ENCODE measurements around the gene LIMA1. TPM values are rescaled to one million over a fixed set of nuclear protein-coding genes. Genes with fewer than 3 reads are reported as not detected.
"Not testable (repeated sequence)": the region's sequence is repeated elsewhere in the genome, so short reads cannot be mapped to it uniquely, and the experiment has no call there.

The LIMA1 gene
- total RNA-seq, 1 donor from 2014 or later = 98.2 TPM

DNA sequence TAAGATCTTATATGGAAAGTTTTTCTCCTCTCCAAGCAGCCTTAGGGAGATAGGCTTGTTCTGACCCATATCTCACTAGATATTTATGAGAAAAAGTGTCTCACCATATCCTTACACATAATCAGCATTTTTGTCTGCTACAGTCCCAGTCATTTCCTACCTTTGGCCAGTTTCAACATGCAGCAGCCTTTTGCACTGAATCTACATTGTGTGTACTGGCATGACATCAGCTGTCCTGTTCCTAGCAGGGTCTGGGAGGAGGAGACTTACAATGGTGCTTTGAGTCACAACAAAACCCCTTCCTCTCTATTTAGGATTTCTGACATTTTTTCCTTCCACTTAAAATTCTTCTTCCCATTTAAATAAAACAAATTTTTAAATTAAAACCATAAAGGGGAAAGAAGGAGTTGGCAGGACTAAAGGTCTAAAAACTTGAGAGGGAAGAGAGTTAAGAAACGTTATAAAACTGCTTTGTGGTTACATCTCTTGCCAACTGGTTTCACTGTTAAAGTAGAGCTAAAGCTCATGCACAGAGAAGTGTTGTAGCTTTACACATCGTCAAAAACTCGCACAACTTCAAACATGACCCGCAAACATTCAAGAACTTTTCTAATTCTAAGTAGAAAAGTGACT lies 62.8 kb downstream of the LIMA1 start:
- FAIRE-seq (no peak), DNase-seq (ENCODE audit: low read depth) (peak; percentile 98)
- Histone ChIP-seq H3K36me3 (ENCODE audit: control insufficient read depth, insufficient read depth, low read length) (peaks cover 4% of the 10 kb centered on the region), H3K4me3 (ENCODE audit: low read depth, low read length) (peak overlapping the region; percentile 68), H3K27me3 (ENCODE audit: control insufficient read depth, insufficient read depth, low read length) (no peaks in the 10 kb centered on the region)
- TF ChIP-seq, protein P1, sequence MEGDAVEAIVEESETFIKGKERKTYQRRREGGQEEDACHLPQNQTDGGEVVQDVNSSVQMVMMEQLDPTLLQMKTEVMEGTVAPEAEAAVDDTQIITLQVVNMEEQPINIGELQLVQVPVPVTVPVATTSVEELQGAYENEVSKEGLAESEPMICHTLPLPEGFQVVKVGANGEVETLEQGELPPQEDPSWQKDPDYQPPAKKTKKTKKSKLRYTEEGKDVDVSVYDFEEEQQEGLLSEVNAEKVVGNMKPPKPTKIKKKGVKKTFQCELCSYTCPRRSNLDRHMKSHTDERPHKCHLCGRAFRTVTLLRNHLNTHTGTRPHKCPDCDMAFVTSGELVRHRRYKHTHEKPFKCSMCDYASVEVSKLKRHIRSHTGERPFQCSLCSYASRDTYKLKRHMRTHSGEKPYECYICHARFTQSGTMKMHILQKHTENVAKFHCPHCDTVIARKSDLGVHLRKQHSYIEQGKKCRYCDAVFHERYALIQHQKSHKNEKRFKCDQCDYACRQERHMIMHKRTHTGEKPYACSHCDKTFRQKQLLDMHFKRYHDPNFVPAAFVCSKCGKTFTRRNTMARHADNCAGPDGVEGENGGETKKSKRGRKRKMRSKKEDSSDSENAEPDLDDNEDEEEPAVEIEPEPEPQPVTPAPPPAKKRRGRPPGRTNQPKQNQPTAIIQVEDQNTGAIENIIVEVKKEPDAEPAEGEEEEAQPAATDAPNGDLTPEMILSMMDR (IDR thresholded peaks at IDR 0.05; ENCODE audit: insufficient read depth, low read length, severe bottlenecking) = no peak

DNA sequence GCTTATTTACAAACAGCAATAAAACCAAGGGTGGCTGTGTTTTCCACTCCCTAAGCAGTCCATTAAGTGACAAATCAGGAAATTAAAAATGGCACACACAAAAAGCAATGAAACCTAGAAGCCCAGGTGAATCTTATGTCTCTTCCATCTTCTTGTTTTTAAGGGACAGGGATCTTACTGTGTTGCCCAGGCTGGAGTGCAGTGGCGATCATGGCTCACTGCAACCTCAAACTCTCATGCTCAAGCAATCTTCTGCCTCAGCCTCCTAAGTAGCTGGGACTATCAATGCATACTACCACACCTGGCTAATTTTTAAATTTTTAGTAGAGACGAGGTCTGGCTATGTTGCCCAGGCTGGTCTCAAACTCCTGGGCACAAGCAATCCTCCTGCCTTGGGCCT lies 63.8 kb downstream of the LIMA1 start:
- FAIRE-seq (no peak), DNase-seq (ENCODE audit: low read depth) (no peak)
- peaks cover 4% of the 10 kb centered on the region for H3K36me3 ChIP-seq (ENCODE audit: control insufficient read depth, insufficient read depth, low read length)
- no peaks in the 10 kb centered on the region for H3K27me3 ChIP-seq (ENCODE audit: control insufficient read depth, insufficient read depth, low read length)
- TF ChIP-seq, protein P1 (IDR thresholded peaks at IDR 0.05; ENCODE audit: insufficient read depth, low read length, severe bottlenecking) = no peak
- peak overlapping the region; percentile 68 for H3K4me3 ChIP-seq (ENCODE audit: low read depth, low read length)

DNA sequence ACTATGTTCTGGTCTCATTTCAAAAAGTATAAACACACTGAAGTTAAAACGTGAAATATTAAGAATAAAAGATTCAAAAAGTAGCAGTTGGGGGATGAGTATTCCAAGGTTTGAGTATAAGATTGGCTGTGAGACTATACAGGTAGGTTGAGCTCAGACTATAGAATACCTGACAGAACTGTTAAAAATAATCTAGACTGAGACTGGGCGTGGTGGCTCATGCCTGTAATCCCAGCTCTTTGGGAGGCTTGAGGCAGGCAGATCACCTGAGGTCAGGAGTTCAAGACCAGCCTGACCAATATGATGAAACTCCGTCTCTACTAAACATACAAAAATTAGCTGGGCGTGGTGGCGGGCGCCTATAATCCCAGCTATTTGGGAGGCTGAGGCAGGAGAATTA lies 64.3 kb downstream of the LIMA1 start:
- not testable (repeated sequence) for H3K4me3 ChIP-seq (ENCODE audit: low read depth, low read length); FAIRE-seq; H3K36me3 ChIP-seq (ENCODE audit: control insufficient read depth, insufficient read depth, low read length); DNase-seq (ENCODE audit: low read depth); H3K27me3 ChIP-seq (ENCODE audit: control insufficient read depth, insufficient read depth, low read length)

DNA sequence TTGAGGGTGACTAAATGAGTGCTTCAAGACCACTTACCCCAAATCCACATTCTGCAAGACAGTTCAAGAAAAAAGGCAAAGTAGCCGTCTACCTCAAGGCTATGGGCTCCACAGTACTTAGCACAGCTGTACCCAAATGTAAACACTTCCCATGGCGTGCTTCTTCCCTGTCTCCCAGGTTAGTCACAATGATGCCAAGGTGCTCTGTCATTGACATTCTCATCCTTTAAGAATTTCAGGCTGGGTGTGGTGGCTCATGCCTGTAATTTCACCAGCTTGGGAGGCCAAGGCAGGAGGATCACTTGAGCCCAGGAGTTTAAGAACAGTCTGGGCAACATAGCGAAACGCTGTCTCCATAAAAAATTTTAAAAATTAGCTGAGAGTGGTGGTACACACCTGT lies 64.9 kb downstream of the LIMA1 start:
- FAIRE-seq = no peak
- Histone ChIP-seq H3K4me3 (ENCODE audit: low read depth, low read length) (no peak overlapping the region), H3K36me3 (ENCODE audit: control insufficient read depth, insufficient read depth, low read length) (peaks cover 4% of the 10 kb centered on the region), H3K27me3 (ENCODE audit: control insufficient read depth, insufficient read depth, low read length) (no peaks in the 10 kb centered on the region)
- TF ChIP-seq, protein P1 (IDR thresholded peaks at IDR 0.05; ENCODE audit: insufficient read depth, low read length, severe bottlenecking) = no peak
- peak; percentile 94 for DNase-seq (ENCODE audit: low read depth)

DNA sequence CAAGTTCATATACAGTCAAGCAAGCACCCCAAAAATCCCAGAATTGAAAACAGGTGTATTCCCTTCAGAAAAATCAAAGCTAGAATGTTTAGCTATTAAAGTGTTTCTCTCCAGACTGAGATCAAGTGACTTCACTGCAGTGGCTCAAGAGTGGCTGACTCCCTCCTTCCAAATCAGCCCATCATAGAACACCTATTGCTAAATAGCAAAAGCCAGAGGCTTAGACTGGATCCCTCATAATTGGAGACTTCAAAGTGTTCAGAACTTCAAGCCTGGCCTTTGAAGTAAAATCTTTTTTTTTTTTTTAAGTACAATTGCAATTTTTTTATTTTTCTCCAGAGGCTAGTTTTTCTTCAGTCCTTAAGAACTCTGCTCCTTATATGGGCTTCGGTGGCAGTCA lies 66.1 kb downstream of the LIMA1 start:
- DNase-seq (ENCODE audit: low read depth) (no peak), FAIRE-seq (no peak)
- TF ChIP-seq, protein P1 (IDR thresholded peaks at IDR 0.05; ENCODE audit: insufficient read depth, low read length, severe bottlenecking) = no peak
- Histone ChIP-seq H3K36me3 (ENCODE audit: control insufficient read depth, insufficient read depth, low read length) (peaks cover 4% of the 10 kb centered on the region), H3K27me3 (ENCODE audit: control insufficient read depth, insufficient read depth, low read length) (no peaks in the 10 kb centered on the region), H3K4me3 (ENCODE audit: low read depth, low read length) (no peak overlapping the region)

DNA sequence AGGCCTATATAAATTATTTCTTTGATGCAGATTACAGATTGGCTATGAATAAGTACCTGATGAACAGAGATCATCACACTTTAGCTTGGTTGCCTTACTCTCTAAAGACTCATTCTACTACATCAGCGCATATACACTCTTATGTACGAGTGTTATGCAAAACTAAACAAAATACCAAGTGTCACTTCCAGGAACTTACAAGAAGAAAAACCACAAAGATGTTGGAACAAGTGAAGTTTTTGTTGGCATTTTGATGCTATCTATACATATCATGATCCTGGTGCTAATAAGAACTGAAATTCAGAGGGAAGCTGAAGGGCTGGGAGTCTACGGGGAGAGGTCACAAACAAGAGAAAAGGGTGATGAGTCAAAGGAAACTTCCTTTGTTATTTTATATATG lies 68.3 kb downstream of the LIMA1 start:
- no peaks in the 10 kb centered on the region for H3K27me3 ChIP-seq (ENCODE audit: control insufficient read depth, insufficient read depth, low read length)
- peak; percentile 51 for DNase-seq (ENCODE audit: low read depth)
- no peak for FAIRE-seq
- H3K4me3 ChIP-seq (ENCODE audit: low read depth, low read length) = no peak overlapping the region
- peaks cover 5% of the 10 kb centered on the region for H3K36me3 ChIP-seq (ENCODE audit: control insufficient read depth, insufficient read depth, low read length)
- TF ChIP-seq, protein P1 (IDR thresholded peaks at IDR 0.05; ENCODE audit: insufficient read depth, low read length, severe bottlenecking) = no peak

Measured in bronchial epithelial cell (primary cell).